HG03097 (cell line): ENCODE measurements around the gene NEMF.
"Not testable (repeated sequence)": the region's sequence is repeated elsewhere in the genome, so short reads cannot be mapped to it uniquely, and the experiment has no call there.

Experiments used
- ATAC-seq: cut with Tn5 transposase; IDR thresholded peaks from one replicate; pipeline ENCODE4 v1.9.1; 2021; ENCODE audit not compliant: unreplicated experiment, low FRiP score

NEMF gene

DNA sequence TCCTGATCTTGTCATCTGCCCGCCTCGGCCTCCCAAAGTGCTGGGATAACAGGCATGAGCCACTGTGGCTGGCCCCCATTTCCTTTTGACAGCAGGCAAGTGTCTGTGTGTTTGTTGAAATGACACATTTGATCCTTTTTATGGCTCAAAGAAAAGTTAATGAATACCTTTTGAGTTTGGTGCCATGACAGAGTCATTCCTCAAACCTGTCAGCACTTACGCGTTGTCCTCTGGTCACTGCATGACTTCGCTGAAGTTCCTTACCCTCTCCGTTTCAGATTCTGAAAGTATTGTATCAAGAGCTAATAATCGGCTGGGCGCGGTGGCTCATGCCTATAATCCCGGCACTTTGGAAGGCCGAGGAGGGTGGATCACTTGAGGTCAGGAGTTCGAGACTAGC lies 32.4 kb downstream of the NEMF start:
- no peak for ATAC-seq

DNA sequence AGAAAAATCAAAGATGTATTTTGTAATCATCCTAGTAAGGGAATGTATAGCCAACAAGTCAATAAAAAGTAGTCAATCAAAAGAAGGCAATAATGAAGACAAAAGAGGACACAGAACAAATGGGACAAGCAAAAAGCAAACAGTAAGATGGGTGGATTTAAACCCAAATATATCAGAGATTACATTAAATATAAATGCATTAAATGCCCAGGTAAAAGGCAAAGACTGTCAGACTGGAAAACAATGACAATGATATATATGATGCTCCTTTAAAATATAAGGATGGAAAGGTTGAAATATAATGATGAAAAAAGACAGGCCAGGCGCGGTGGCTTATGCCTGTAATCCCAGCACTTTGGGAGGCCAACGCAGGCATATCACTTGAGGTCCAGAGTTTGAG lies 35.7 kb downstream of the NEMF start:
- no peak for ATAC-seq

DNA sequence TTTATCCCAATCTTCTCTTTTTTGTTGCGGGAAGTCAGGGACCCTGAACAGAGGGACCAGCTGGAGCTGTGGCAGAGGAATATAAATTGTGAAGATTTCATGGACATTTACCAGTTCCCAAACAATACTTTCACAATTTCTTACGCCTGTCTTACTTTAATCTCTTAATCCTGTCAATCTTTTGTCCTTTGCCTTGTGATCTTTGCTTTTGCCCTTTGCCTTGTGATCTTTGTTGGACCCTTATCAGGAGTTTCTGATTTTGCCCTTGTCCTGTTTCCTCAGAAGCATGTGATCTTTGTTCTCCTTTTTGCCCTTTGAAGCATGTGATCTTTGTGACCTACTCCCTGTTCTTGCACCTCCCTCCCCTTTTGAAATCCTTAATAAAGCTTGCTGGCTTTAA lies 36.5 kb downstream of the NEMF start:
- ATAC-seq, result not testable (repeated sequence)

DNA sequence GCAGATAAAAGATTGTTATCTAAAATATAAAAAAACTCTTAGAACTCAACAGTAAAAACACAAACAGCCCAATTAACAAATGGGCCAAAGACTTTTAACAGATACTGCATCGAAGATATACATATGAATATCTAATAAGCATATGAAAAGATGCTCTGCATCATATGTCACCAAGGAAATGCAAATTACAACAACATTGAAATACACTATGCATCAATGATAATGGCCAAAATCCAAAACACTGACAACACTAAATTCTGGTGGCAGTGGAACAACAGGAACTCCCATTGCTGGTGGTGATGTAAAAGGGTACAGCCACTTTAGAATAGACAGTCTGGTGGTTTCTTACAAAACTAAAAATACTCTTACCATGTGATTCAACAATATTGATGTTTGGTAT lies 43.8 kb downstream of the NEMF start:
- ATAC-seq, result no peak

DNA sequence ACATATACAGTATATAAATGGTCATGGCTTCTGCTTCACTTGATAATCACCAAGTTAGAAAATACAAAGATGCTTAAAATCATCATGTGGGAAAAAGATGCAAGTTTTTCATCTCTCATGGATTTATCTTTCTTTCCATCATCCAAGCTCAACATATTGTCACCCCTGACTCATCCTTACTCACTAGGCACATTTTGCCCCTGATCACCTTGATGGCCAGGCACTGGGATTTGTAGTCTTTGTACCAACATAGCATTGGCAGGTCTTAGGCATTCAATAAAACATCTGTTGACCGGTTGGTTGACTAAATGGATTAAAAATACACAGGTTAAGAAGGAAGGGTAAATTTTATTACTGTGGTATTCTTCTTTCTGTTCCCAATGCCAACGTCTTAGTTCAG lies 56.6 kb downstream of the NEMF start:
- ATAC-seq, result no peak

DNA sequence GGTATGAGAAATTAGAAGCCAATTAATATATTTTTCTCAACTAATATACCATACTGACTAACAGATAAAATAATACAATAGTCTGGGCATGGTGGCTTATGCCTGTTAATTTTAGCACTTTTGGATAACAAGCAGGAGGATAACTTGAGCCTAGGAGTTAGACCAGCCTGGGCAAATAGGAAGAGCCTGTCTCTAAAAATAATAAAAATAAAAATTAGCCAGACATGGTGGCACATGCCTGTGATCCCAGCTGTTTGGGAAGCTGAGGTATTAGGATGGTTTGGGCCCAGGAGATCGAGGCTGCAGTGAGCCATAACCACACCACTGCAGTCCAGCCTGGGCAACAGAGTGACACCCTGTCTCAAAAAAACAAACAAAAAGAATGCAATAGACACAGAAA lies 60.0 kb downstream of the NEMF start:
- no peak for ATAC-seq

DNA sequence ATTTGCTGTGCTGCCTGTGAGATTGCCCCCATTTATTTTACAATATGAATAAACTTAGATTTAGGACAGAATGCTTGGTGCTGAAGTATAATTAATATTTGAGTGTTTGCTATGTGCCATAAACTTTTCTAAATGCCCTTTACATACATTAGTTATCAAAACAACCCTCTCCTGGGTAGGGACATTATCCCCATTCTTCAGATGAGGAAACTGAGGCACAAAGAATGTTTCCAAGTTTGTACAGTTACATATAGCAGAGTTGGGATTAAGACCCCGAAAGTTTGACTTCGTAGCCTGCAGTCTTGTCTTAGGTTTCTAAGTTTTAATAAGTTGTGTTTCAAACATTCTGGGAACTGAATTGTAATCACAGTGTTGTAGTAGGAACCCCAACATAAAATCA lies 66.3 kb downstream of the NEMF start:
- no peak for ATAC-seq

DNA sequence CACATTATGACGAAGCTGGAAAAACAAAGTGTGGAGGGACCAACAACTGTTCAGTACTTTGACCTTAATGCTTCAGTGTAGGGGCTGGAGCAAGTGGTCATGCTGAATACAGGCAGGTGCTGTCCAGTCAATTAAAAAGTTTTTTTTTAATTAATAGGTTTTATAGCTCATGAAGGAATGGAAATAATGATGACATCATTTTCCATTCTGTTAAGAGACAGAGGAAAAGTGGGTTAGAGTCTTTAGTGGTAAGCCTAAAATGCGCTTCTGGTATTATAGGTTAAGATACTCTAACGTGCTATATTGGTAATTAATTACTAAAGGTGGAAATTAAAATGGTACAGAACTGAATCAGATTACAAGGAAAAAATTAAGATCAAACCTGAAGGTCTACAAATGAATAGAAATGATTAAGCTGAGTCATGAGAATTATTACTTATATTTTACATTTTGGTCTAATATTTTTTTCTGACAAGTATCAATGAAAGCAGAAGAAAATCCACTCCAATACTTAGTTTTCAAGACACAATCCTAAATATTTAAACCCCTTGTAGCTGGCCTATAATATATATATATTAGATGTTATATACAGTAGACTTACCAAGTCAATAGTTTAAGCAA lies 69.1 kb downstream of the NEMF start:
- no peak for ATAC-seq

DNA sequence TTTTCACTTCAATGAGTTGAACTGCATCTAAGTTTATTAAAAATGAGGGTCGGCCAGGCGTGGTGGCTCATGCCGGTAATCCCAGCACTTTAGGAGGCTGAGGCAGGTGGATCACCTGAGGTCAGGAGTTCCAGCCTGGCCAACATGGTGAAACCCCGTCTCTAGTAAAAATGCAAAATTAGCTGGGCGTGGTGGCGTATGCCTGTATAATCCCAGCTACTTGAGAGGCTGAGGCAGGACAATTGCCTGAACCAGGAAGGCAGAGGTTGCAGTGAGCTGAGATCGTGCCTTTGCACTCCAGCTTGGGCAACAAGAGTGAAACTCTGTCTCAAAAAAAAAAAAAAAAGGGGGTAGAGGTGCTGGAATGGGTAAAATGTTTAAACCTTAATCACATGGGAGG lies 71.5 kb downstream of the NEMF start:
- ATAC-seq, result not testable (repeated sequence)

DNA sequence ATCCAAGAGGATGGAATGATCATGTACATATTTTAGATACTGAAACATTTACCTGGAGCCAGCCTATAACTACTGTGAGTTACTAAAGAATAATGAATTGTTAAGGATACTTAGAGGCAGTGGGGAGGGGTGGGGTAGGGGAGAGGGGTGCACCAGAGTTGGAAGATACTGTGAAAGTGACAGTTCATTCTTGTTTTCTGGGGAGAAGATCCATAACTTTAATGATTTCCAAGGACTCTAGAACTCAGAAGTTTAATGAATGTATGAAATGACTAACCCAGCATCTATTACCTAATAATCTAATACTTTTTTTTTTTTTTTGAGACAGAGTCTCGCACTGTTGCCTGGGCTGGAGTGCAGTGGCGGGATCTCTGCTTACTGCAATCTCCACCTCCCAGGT lies 74.2 kb downstream of the NEMF start:
- ATAC-seq, result no peak

DNA sequence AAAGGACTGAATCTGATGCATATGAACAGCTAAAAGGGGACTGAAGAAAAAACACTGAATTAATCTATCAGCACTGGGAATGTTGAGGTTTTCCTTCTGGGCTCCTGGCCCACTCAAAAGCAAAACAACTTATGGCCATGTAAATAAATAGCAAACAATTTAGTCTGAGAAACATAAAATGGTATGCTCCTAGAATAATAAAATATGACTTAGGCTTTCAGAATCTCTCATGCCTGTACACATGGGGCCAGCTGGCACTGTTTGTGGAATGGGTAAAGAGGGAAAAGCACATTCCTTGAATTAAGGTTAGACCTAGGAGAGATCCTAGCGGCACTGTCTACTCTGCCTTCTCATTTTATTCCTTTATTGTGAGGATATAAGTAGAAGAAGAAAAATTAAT lies 78.5 kb downstream of the NEMF start:
- no peak for ATAC-seq

DNA sequence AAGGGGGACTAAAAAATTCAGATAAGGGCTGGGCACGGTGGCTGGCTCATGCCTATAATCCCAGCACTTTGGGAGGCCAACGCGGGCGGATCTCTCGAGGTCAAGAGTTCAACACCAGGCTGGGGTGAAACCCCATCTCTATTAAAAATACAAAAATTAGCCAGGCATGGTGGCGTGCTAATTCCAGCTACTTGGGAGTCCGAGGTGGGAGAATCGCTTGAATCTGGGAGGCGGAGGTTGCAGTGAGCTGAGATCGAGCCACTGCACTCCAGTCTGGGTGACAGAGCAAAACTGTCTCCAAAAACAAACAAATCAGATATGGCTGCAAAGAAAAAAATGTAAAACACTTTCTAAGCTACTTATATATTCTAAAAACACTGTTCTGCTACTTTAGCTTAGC lies 80.9 kb downstream of the NEMF start:
- not testable (repeated sequence) for ATAC-seq

DNA sequence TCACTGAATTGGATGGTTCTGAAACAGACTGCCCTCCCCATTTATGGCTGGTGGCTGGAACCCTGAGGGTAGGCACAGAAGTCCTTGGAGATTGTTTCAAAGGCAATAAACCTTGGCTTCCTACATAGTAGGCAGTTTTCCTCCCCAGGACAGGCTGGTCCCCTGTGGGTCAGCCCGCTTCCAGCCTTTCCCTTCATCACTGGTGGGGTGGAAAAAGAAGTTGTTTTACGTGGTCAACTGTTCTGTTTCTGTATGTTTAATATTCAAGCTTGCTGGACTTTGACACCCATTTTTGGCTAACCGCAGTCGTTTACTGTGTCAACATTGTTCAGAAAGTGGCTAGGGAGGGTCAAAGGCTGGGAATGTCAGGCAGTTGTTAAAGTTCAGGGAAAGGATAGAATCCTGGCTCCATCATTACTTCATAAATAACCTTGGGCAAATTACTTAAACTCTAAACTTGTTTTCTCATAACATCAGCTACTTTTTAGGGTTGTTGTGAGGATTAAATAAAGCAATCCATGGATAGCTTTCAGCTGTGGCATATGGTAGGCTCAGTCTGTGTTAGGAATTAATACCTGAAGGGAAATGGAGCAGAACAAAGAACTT lies 82.3 kb downstream of the NEMF start:
- ATAC-seq, result no peak

DNA sequence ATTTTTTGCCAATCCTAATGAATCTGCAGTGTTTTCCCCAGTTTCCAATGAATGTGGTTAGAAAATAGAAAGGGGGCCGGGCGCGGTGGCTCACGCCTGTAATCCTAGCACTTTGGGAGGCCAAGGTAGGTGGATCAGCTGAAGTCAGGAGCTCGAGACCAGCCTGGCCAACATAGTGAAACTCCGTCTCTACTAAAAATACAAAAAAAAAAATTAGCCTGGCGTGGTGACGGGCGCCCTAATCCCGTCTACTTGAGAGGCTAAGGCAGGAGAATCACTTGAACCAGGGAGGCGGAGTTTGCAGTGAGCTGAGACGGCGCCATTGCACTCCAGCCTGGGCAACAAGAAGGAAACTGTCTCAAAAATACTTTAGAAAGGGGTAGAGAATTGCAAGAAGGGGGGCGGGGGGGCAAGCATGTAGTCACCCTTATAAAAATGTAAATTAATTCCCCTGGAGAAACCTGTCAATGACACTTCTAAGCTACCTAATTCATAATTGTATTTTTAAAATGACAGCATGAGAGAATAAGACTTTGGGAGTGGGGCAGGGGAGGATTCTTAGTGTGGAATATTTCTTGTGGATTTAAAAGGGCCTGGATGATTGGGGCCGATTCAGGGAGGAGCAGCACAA lies 82.9 kb downstream of the NEMF start:
- ATAC-seq, result no peak

DNA sequence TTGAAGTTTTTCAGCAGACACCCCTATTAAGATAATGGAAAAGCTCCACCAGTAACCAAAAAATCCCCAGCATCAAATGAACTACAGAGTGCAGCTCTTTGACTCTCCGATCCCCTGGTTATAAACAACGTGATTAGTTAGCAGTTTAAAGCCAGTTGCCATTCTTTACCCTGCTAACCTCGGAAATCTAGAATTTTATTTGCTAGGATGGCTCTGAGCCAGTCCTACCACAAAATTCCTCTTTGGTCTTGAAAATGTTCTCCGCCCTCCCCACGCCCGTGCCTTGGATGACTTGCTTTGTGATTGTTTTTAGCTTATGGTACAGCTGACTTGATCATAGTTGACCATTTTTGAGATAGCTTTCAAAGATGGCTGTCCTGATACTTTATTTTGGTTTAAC lies 83.4 kb downstream of the NEMF start:
- ATAC-seq, result no peak

DNA sequence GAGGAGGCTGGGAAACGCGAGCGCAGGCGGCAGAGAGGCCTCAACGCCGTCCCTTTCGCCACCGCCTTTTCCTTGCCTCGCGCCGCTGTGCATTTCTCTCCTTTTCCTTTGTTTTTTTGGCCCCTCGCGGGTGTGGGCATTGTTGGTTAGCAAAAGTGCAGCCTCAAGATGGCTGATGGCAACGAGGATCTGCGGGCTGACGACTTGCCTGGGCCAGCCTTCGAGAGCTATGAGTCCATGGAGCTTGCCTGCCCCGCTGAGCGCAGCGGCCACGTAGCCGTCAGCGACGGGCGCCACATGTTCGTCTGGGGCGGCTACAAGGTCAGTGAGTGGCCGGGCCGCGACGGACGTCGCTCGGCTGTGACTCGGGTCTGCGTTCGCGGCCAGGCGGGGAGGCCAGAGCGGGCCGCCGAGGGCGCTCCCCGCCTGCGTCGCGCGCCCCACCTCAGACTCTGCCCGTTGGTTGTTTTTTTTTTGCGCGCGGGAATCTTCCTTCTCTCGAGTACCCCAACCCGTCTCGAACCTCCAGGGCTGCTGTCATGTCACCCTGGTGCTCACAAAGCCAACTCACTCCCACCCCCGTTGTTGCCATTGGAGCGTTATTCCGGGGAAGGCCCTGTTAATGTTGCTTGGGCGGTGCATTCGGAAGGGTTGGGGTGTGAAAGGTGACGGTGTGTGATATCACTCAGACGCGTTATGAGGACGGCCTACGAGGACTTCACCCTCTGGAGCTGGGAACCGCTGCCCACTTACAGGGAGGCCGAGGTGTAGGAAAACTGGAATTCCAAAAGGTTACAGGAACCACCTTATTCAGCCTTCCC lies 84.1 kb downstream of the NEMF start:
- ATAC-seq, result peak; percentile 28

DNA sequence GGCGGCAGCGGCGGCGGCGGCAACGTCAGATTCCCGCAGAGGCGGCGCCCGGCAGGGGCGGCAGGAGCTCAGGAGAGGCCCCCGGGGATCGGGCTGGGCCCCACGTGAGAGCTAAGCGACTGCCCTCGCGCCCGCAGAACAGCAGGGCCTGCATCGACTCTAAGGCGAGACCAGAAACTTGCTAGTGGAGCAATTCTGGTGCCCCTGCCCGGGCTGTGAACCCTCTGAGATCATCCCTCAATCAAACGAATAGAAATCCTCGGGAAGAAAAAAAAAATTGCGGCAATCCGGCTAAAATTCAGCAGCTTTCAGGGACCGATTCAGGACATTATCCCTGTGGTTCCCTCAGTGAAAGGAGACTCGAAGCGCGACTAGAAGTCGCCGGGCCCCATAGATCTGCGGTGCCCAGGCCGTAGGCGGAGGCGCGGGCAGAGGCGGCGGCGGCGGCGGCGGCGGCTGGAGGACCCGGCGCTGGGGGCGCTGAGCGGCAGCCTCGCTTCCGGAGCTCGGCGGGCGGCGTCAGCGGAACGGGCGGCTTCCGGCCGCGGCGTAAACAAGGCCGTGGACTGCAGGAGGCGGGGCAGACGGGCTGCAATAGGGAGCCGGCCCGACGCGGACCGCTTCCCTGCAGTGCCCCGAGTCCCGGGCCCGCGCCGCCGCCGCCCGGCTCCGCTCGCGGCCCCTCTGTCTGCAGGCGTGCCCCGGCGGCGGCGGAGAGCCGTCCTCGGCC lies 84.9 kb downstream of the NEMF start, which contains the start of gene KLHDC2:
Gene KLHDC2, plus strand, starts transcription at position 583 of the 730 bp plus-strand sequence. CDS start 316 bp downstream, outside the sequence.
- ATAC-seq, result peak; percentile 90

DNA sequence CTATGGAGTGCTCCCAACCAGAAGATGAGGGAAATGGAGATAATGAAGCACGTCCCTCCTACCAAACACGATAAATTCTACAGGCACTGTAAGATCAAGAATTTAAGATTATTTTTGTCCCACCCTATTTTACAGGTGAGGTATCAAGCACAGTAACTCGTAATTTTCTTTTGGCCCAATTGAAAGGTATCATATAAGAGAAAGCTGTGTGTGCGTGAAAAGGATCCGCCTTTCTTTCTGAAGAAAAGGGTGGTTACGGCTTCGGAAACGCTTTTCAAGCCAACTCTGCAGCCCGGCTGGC lies 85.4 kb downstream of the NEMF start:
- no peak for ATAC-seq

DNA sequence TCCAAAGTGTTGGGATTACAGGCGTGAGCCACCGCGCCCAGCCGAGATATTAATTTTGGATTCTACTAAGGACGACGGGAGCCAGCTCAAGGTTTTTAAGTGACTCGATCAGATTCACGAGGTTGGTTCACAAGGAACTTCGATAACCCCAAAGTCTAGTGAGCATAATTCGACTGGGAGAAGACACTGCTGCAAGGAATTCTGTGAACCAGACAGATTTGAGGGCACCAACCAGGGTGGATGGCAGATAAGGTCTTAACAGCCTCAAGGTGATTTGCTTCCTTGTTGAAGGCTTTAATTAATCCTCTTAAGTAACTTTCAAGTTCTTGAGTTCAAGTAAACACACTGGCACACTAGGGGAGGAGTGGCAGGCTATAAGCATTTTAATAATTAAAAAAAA lies 85.7 kb downstream of the NEMF start:
- no peak for ATAC-seq

DNA sequence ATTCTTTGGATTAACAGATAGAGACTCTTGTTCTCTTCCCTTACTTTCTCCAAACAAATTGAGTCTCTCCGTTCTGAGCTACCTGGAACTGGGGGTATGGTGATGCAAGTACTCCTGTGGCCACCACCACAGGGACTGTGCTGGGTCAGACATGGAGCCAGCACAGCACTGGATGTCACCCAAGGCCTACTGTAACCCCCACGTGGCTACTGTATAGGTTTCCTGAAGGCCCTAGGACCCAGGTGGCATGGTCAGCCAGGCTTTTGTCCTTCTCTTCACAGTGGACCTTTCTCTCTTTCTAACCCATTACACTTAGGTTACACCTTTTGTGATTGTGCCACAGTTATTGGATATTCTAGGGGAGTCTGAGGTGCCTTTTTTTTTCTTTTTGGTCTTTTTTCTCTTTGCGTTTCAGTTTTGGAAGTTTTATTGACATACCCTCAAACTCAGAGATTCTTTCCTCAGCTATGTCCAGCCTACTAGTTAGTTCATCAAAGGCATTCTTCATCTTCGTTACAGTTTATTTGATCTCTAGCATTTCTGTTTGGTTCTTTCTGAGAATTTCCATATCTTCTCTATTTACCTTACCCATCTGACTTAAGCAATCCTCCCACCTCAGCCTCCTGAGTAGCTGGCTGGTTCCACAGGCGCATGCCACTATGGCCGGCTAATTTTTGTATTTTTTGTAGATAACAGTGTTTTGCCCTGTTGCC lies 90.6 kb downstream of the NEMF start:
- no peak for ATAC-seq
